Esophagus squamous epithelium (tissue), 5 donors: ENCODE results near the gene NOL12. TPM values are rescaled to one million over a fixed set of nuclear protein-coding genes. Genes with fewer than 3 reads are reported as not detected.

Experiments used
- DNase-seq: peaks from one replicate; lab custom pipeline; 2025; lab: John Stamatoyannopoulos, UW
- H3K27ac ChIP-seq, 4 donors: fragments of 200-600 bp; sonication (generic); one replicate each; pipeline ENCODE4 v1.5.1; 2016 to 2019; ENCODE audit warnings: mild to moderate bottlenecking in 1 of 4
- H3K27me3 ChIP-seq, 4 donors: fragments of 200-600 bp; sonication (generic); 1 replicate in 3 of 4; 2 replicates in 1 of 4; pipeline versions ENCODE4 v1.5.1 to v1.6.0; 2017 to 2021; ENCODE audit warnings: antibody characterized with exemption in 1 of 4
- H3K36me3 ChIP-seq, 3 donors: fragments of 200-600 bp; sonication (generic); one replicate each; pipeline ENCODE4 v1.5.1; 2016 to 2019
- H3K4me1 ChIP-seq, 3 donors: fragments of 200-600 bp; sonication (generic); one replicate each; pipeline ENCODE4 v1.5.1; 2017 to 2019
- H3K4me3 ChIP-seq, 4 donors: fragments of 200-600 bp; sonication (generic); 1 replicate in 3 of 4; 2 replicates in 1 of 4; pipeline ENCODE4 v1.5.1; 2016 to 2019; ENCODE audit warnings: mild to moderate bottlenecking in 2 of 4, moderate library complexity in 1 of 4
- H3K9me3 ChIP-seq, 3 donors: fragments of 200-600 bp; sonication (generic); one replicate each; pipeline ENCODE4 v1.5.1; 2016 to 2019
- POLR2A ChIP-seq, 4 donors: fragments of 450-650 bp; IDR thresholded peaks; one replicate each; pipeline ENCODE4 v1.6.1; 2017; ENCODE audit warnings: antibody characterized with exemption in 4 of 4, mild to moderate bottlenecking in 4 of 4, moderate library complexity in 3 of 4
- WGBS, 2 donors: methylation state at CpG; one replicate each; pipeline ENCODE4 v1.1.5; 2018; 5-methylcytosine and 5-hydroxymethylcytosine counted together
- intact Hi-C: fragments of 100-400 bp; cut with DNase I; formaldehyde crosslinking; loops from one replicate; pipeline ENCODE4 v1.15.0; 2022
- total RNA-seq, 4 donors: library from RNA; depleted of rRNA; stranded (reverse); fragments of >200 nt; gene quantifications; one replicate each; pipeline ENCODE4 v1.1.0, GENCODE V29; 2016
- TF ChIP-seq, protein P1 (sequence below), 6 experiments: fragments of 450-650 bp in 4 of 6; fragments of 200-600 bp in 2 of 6; sonication (generic) in 2 of 6; IDR thresholded peaks; one replicate each; pipeline ENCODE4 v1.5.1; 2016 to 2019; ENCODE audit warnings: antibody characterized with exemption in 6 of 6, mild to moderate bottlenecking in 4 of 6, moderate library complexity in 4 of 6
- donor health status: DM: yes; HTN: yes; CAD: no.

The NOL12 gene
- total RNA-seq, 4 donors from 2014 or later, result 34.3 to 44.5 (median 40.8) TPM

DNA sequence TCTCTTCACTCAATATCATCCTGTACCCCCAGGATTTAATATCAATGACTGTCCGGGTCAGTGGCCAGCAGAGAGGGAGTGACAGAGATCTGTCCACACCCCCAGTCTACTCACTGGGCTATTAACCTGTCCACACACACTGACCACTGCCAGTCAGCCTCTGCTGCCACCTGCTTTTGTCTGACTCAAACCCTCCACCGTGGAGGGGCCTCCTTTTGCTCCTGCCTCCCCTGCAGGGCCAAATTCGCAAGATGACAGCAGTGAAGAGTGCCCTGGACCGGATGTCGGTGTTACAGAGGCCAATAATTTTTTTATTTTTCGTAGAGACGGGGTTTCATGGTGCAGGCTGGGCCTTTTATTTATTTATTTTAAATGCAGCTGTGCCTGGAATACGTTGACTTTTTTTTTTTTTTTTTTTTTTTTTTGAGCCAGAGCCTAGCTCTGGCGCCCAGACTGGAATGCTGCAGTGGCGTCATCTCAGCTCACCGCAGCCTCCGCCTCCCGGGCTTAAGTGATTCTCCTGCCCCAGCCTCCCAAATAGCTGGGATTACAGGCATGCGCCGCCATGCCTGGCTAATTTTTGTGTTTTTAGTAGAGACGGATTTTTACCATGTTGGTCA, 22.5 kb upstream of the NOL12 start:
- 66 to 75% methylated on average over 16 of the region's 16 CpGs for WGBS, 2 donors
- Histone ChIP-seq H3K27ac (peak overlapping the region in 2 of 4 donors; percentile 47 to 63), H3K9me3 (no peaks in the 10 kb centered on the region), H3K4me1 (peaks cover 21 to 35% (median 22%) of the 10 kb centered on the region in 3 donors), H3K27me3 (no peaks in the 10 kb centered on the region), H3K4me3 (no peak overlapping the region), H3K36me3 (peaks cover 0 to 17% (median 0%) of the 10 kb centered on the region in 3 donors)
- TF ChIP-seq POLR2A (IDR thresholded peaks at IDR 0.05), result no peak
- TF ChIP-seq, protein P1, sequence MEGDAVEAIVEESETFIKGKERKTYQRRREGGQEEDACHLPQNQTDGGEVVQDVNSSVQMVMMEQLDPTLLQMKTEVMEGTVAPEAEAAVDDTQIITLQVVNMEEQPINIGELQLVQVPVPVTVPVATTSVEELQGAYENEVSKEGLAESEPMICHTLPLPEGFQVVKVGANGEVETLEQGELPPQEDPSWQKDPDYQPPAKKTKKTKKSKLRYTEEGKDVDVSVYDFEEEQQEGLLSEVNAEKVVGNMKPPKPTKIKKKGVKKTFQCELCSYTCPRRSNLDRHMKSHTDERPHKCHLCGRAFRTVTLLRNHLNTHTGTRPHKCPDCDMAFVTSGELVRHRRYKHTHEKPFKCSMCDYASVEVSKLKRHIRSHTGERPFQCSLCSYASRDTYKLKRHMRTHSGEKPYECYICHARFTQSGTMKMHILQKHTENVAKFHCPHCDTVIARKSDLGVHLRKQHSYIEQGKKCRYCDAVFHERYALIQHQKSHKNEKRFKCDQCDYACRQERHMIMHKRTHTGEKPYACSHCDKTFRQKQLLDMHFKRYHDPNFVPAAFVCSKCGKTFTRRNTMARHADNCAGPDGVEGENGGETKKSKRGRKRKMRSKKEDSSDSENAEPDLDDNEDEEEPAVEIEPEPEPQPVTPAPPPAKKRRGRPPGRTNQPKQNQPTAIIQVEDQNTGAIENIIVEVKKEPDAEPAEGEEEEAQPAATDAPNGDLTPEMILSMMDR (IDR thresholded peaks at IDR 0.05), result no peak
- intact Hi-C loops, result no loop called here
- no peak for DNase-seq

DNA sequence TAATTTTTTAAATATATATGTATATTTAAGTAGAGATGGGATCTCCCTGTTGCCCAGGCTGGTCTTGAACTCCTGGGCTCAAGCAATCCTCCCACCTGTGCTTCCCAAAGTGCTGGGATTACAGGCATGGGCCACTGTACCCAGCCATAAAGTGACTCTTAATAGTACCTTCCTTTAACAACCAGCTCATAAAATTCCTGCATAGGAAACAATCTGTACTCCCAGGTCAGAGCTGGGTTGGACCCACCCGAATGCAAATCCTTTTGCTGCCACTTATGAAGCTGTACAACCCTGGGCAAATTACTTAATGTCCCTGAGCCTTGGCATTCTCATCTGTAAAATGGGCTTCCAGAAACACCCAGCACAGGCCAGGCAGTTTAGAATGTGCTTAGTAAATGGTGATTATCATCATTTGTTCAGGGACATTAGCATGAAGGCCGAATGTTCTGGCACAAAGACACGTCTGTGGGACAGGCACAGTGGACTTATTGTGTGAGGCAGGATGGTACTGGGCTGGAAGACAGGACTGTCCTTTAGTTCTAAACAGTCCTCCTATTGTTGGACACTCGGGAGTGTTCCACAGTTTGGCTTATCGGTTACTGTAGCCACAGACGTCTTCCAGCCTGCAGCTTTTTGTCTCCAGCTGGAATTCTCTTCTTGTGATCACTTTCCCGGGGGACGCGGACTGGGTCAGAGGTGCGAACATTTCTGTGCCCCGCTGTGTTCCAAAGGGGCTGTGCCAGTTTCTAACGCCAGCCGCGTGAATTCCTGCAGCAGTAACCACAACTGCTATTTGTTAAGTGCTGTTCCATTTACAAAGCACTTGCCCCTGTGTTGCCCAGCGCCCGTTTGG, 21.7 kb upstream of the NOL12 start:
- TF ChIP-seq, protein P1 (IDR thresholded peaks at IDR 0.05), result no peak
- no peak for TF ChIP-seq POLR2A (IDR thresholded peaks at IDR 0.05)
- peaks cover 0 to 17% (median 0%) of the 10 kb centered on the region in 3 donors for H3K36me3 ChIP-seq
- H3K27ac ChIP-seq, result no peak overlapping the region
- H3K27me3 ChIP-seq, result no peaks in the 10 kb centered on the region
- no peak overlapping the region for H3K4me3 ChIP-seq
- no peaks in the 10 kb centered on the region for H3K9me3 ChIP-seq
- 72 to 74% methylated on average over 12 to 13 of the region's 16 CpGs for WGBS, 2 donors
- DNase-seq, result no peak
- peaks cover 14 to 30% (median 20%) of the 10 kb centered on the region in 3 donors for H3K4me1 ChIP-seq
- intact Hi-C loops, result no loop called here

DNA sequence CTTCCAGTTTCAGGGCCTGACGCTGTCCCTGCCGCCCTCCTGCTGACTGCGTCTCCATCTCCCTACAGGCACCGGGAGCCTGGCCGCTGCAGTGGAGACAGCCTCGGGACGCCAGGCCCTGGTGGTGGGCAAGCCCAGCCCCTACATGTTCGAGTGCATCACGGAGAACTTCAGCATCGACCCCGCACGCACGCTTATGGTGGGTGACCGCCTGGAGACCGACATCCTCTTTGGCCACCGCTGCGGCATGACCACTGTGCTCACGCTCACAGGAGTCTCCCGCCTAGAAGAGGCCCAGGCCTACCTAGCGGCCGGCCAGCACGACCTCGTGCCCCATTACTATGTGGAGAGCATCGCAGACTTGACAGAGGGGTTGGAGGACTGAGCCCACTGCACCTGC, 20.7 kb upstream of the NOL12 start:
- Histone ChIP-seq H3K27me3 (no peaks in the 10 kb centered on the region), H3K36me3 (peaks cover 0 to 17% (median 0%) of the 10 kb centered on the region in 3 donors), H3K4me1 (peaks cover 5 to 20% (median 10%) of the 10 kb centered on the region in 3 donors), H3K9me3 (no peaks in the 10 kb centered on the region), H3K4me3 (no peak overlapping the region), H3K27ac (no peak overlapping the region)
- no peak for DNase-seq
- 92 to 93% methylated on average over 3 to 18 of the region's 24 CpGs for WGBS, 2 donors
- intact Hi-C loops, result no loop called here
- no peak for TF ChIP-seq POLR2A (IDR thresholded peaks at IDR 0.05)

DNA sequence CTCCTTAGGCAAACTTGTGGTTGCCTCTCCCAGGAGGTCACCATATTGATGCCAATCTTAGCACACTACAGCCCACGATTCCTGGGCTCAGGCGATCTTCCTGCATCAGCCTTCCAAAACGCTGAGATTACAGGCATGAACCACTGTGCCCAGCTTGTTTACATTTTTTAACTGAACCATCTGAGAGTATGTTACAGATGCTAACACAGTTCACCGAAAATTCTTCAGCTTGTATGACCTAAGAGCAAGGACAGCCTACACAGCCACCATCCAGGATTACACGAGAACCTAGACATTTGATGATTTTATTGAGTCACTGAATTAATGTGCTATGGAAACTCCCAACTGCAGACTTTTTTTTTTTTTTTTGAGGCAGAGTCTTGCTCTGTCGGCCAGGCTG, 16.6 kb upstream of the NOL12 start:
- intact Hi-C loops, result no loop called here
- Histone ChIP-seq H3K4me3 (no peak overlapping the region), H3K27ac (peak overlapping the region in 1 of 4 donors; percentile 21), H3K27me3 (no peaks in the 10 kb centered on the region), H3K9me3 (no peaks in the 10 kb centered on the region), H3K36me3 (peaks cover 0 to 17% (median 0%) of the 10 kb centered on the region in 3 donors), H3K4me1 (peaks cover 5 to 22% (median 15%) of the 10 kb centered on the region in 3 donors)
- no peak for DNase-seq
- 61 to 74% methylated on average over 5 to 6 of the region's 6 CpGs for WGBS, 2 donors
- TF ChIP-seq, protein P1 (IDR thresholded peaks at IDR 0.05), result no peak
- TF ChIP-seq POLR2A (IDR thresholded peaks at IDR 0.05), result no peak

DNA sequence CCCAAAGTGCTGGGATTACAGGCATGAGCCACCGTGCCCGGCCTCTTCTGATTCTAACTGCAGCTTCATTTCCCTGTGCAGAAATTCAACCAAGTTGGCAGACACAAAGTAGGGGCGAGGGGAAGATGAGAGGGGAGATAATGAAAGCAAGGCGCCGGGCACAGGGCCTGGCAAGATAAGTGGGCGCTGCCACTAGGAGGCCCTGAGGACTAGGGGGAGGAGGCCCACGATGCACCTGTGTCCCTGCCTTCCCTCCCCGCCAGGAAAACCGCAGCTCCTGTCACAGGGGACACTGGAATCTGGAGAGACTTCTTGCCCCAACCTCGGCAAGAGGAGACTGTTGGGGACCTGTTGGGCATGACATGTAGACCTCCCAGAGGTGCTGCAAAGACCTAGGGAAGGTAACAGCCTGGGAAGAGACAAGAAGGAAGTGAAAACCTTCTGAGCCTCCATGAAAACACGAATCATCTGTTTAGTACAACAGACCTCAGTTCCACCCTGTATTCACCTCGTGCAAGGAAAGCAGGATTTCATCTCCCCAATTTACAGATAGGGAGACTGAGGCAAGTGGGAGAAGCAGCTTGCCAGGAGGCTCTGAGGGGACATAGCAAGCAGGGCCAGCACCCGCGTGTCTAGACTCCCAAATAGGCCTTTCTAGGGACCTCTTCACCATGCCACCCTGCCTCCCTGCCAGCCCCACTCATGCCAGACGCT, 13.8 kb upstream of the NOL12 start:
- Histone ChIP-seq H3K36me3 (no peaks in the 10 kb centered on the region), H3K27me3 (no peaks in the 10 kb centered on the region), H3K4me1 (peaks cover 31 to 50% (median 39%) of the 10 kb centered on the region in 3 donors), H3K4me3 (no peak overlapping the region), H3K27ac (peak overlapping the region in 2 of 4 donors; percentile 89 to 95), H3K9me3 (no peaks in the 10 kb centered on the region)
- no peak for DNase-seq
- 70 to 72% methylated on average over 9 to 11 of the region's 15 CpGs for WGBS, 2 donors
- TF ChIP-seq POLR2A (IDR thresholded peaks at IDR 0.05), result no peak
- TF ChIP-seq, protein P1 (IDR thresholded peaks at IDR 0.05), result no peak
- intact Hi-C loops, result no loop called here
